Left renal cortex interstitium (tissue), 4 donors: ENCODE data around the gene OR52A5. TPM values are rescaled to one million over a fixed set of nuclear protein-coding genes. Genes with fewer than 3 reads are reported as not detected.
"Not testable (repeated sequence)": the region's sequence is repeated elsewhere in the genome, so short reads cannot be mapped to it uniquely, and the experiment has no call there.

Experiments
- DNase-seq, 4 donors: peaks; one replicate each; pipeline ENCODE4 v3.0.0-alpha.2; 2013; ENCODE audit warnings: low read depth in 4 of 4, low spot score in 2 of 4, missing footprints in 1 of 4
- polyA plus RNA-seq, 4 donors: library from polyadenylated mRNA; unstranded; fragments of 120-200 nt; gene quantifications; one replicate each; pipeline ENCODE4 v1.2.1, GENCODE V29; 2013; ENCODE audit not compliant: insufficient read length in 4 of 4

The OR52A5 gene
- polyA plus RNA-seq: under 1 TPM in 1 of 4 donors, not detected in 3; 0.03 TPM

GRCh38 chr11:5137996-5138395, at the start of gene OR52A5:
OR52A5 (minus strand) TSS chr11:5138356; CDS start chr11:5132642, 5,714 bp downstream.
- DNase-seq: no peak

DNA sequence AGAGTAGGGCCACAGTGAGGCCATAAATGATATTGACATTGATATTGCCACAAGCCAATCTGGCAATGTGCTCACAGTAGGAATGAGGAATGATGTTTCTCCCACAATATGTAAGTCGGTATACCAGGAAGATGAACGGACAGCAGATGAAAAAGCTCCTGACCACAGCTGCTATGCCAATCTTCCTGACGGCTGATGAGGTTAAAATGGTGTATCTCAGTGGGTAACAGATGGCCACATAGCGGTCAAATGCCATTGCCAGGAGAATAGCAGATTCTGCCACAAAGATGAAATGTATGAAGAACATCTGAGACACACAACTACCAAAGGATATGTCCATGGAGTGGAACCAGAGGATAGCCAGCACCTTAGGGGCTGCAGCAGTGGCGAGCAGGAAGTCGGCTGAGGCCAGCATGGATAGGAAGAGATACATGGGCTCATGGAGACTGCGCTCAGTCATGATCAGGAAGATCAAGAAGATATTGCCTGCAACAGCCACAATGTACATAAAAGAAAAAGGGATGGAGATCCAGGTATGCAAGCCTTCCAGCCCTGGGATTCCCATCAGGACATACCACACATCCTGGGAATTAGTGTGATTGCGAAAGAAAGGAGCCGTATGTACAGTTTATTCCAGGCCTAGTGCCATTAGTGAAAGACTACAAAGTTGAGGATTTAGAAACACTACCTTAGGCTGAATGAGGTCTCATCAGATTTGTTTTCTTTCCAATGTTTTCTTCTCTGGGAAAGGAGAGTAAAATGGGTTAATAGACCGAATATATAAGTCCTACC, 40.1 kb upstream of the OR52A5 start:
- no peak for DNase-seq

DNA sequence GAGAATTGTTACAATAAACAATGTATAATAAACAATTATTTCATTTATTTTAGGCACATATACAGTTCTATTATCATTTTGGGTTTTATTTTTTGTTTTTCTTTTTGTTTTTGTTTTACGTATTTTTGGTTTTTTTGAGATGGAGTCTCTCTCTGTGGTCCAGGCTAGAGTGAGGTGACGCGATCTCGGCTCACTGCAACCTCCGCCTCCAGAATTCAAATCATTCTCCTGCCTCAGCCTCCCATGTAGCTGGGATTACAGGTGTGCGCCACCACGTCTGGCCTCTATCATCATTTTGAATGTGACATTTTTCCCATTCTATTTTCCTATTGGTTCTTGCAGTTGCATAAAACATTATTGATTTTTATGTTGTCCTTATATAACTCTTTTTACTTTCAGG, 36.8 kb upstream of the OR52A5 start:
- DNase-seq: no peak

DNA sequence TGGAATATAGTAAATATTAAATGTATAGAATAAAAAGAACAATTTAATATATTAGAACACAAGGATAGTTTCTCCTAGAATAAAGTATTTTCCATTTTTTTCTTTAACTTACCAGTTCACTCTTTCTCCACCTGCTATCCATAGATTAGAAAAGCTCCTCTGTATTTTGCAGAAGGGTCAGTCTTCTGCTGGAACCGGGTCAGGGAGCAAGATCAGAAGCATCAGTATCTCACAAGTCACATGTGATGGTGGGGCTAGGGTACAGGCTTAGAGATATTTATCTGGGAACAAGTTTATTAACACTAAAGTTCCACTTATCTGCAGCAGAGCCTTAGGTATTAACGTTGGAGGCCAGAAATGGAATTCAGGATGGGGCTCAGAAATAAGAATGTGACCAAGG, 33.7 kb upstream of the OR52A5 start:
- no peak for DNase-seq

DNA sequence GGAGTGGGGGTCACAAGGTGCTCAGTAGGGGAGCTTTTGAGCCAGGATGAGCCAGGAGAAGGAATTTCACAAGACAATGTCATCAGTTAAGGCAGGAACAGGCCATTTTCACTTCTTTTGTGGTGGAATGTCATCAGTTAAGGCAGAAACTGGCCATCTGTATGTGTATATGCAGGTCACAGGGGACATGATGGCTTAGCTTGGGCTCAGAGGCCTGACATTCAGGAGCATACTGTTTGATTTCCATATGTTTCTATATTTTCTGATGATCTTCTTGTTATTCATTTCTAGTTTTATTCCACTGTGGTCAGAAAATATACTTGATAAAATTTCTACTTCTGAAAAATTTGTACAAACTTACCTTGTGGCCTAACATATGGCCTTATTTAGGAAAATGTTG, 27.7 kb upstream of the OR52A5 start:
- DNase-seq: not testable (repeated sequence)

DNA sequence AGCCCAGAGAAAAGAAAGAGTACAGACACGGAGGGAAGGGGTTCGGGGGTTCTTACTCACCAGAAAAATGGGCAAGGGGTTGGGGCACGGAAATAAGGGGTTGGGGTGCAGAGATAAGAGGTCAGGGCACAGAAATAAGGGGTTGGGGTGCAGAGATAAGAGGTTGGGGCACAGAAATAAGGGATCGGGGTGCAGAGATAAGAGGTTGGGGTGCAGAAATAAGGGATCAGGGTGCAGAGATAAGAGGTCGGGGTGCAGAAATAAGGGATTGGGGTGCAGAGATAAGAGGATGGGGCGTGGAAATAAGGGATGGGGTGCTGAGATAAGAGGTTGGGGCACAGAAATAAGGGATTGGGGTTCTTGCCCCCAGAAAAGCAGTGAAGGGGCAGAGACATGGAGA, 26.7 kb upstream of the OR52A5 start:
- not testable (repeated sequence) for DNase-seq

- not testable (repeated sequence) for DNase-seq
Observed at GRCh38 chr11:5161045-5161444, 22.9 kb upstream of the OR52A5 start.

DNA sequence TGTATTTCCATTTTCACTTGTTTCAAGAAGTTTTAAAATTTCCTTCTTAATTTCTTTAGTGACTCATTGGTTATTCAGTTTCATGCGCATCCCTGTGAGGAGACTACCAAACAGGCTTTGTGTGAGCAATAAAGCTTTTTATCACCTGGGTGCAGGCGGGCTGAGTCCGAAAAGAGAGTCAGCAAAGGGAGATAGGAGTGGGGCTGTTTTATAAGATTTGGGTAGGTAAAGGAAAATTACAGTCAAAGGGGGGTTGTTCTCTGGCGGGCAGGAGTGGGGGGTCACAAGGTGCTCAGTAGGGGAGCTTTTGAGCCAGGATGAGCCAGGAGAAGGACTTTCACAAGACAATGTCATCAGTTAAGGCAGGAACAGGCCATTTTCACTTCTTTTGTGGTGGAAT, 22.1 kb upstream of the OR52A5 start:
- DNase-seq: not testable (repeated sequence)

GRCh38 chr11:5159806-5160205, 21.6 kb upstream of the OR52A5 start:
- DNase-seq: no peak

GRCh38 chr11:5154657-5155056, 16.5 kb upstream of the OR52A5 start, which contains the start of gene OR52A1:
OR52A1 (minus strand) TSS chr11:5154757; CDS start chr11:5152369, 2,388 bp downstream.
- no peak for DNase-seq

DNA sequence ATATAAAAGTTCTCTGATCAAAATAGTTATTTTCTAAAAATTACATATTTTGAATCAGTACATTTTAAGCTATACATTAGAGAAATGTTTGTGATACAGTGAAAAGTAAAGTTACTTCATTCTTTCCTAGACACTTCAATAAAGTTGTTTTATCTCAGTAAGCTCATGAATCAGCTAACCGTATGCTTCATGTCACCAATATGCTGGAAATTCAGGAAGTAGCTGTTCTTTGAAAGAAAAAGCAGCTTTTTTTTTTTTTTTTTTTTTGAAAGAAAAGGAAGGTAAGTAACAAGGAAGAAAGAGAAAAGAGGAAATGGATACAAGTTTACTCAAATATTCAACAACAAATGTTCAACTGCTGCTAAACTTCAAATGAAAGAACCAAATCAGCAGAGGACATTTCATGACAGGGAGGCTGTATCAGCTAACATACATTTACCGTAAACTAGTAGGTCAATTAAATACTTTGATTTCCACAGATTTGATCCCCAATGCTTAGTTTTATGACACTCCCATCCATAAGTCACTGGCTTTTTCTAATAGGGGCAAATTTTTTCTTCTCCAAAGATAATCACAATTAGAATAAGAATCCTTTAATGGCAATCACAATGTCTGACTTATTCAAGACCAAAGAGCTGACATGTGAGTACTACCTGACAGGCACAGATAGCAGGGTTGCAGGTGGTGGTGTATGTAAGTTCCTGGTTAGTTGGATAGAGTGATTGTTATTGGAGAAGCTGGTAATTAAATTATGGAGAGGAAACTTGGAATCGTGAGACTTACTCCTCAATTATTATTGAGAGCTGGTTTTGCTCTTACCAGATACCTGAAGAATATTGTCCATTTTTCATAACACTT, 15.6 kb upstream of the OR52A5 start:
- no peak for DNase-seq

- DNase-seq: no peak
Observed at GRCh38 chr11:5151713-5152153, 13.6 kb upstream of the OR52A5 start.

- DNase-seq: not testable (repeated sequence)
Observed at GRCh38 chr11:5144206-5144605, 6.0 kb upstream of the OR52A5 start.

GRCh38 chr11:5137014-5137413, 1.1 kb downstream of the OR52A5 start:
- no peak for DNase-seq

DNA sequence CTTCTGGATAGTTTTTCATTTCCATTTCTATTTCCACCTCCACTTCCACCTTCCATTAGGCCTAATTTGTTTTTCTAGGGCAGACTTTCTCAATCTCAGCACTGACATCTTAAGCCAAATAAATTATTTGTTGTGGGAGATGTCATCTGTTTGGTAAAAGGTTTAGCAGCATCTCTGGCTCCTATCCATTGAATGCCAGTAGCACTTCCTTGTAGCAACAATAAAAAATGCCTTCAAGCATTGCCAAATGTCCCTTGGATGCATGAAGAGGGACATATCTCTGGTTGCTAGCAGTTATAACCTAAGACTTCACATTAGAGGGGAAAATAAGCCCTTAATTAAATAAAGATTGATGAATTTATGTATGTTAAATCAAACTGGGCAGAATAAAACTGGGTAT, 1.9 kb downstream of the OR52A5 start:
- no peak for DNase-seq

DNA sequence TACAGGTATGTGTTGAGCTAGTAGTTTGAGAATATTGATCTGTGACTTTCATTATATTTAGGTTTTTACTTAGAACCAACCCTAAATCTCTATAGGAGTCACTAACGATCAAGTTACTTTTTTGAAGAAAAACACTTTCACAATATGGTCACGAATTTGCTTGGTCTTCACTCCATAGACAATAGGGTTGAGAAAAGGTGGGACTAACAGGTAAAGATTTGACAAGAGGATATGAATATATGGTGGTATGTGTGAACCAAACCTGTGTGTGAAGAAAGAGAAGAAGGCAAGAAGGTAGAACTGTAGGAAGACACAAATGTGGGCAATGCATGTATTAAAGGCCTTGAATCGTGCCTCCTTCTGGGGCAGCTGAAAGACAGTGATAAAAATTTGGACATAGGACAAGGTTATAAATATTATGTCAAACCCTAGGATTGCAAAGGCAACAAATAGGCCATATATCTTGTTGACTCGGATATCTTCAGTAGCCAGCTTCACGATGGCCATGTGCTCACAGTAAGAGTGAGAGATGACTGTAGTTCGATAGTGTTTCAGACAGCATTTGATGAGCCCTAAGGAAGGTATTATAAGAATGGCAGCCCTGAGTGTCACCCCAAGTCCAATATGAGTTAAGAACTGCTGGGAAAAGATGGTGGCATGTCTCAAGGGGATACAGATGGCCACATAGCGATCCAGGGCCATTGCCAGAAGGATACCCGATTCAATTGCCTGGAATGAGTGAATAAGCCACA, 6.4 kb downstream of the OR52A5 start:
- DNase-seq: no peak

DNA sequence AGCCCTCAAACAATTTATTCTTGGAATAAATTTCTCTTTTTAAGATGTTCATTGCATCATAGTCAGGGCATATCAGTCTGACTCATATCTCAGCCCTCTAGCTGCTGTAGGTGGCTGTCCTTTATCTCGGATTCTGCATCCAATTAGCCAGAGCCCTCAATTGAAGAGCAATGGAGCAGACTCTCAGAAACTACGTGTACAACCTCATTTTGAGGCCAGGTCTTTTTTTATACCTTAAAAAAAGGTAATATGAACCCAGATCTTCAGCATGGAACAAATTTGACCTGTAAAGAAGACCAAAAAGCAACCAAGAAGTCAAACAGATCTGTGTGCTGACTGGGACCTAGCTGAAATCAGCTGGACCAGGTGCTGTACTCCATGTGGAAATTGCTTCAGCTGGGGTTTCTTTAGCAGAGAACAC, 8.7 kb downstream of the OR52A5 start:
- no peak for DNase-seq

DNA sequence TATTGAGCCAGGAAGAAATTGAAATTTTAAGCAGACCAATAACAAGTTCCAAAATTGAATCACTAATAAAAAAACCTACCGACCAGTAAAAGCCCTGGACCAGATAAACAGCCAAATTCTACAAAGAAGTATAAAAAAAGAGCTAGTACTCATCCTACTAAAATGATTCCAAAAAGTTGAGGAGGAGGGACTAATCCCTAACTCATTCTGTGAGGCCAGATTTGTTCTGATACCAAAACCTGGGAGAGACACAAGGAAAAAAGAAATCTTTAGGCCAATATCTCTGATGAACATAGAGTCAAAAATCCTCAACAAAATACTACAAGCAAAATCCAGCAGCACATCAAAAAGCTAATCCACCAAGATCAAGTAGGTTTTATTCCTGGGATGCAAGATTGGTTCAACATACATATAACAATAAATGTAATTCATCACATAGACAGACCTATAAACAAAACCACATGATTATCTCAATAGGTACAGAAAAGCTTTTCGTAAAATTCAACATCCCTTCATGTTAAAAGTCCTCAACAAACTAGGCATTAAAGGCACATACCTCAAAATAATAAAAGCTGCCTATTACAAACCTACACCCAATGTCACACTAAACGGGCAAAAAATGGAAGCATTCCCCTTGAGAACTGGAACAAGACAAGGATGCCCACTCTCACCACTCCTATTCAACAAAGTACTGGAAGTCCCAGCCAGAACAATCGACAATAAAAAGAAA, 13.1 kb downstream of the OR52A5 start:
- DNase-seq: no peak

- DNase-seq: peak in 3 of 4 donors; percentile 8 to 37 (median 9)
Observed at GRCh38 chr11:5123802-5124521, 14.2 kb downstream of the OR52A5 start.
